ENCODE data around the gene TRMT112.

The TRMT112 gene

DNA sequence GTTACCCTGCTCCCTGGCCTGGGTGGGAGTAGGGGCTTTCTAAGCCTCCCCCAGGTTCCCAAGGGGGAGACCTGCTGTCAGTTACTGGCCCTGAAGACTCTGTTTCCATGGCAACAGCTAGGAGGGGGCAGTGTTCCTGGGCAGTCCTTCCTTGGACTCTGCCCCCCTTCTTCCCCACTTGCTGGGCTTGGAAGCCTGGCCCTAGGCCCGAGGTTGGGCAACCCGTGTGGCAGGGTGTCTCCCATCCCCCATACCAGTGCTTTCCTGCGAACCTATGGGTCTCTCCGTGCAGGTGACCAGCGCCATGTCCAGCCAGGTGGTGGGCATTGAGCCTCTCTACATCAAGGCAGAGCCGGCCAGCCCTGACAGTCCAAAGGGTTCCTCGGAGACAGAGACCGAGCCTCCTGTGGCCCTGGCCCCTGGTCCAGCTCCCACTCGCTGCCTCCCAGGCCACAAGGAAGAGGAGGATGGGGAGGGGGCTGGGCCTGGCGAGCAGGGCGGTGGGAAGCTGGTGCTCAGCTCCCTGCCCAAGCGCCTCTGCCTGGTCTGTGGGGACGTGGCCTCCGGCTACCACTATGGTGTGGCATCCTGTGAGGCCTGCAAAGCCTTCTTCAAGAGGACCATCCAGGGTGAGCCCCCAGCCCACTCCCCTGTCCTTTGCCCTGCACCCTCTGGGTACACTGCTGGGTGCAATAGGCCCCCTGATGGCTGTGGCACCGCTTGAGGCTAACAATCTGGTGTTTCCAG lies 10.3 kb downstream of the TRMT112 start:
- ATAC-seq (ENCODE audit: low read depth) (no peak), DNase-seq (ENCODE audit: low spot score) (peak; percentile 66)
- TF ChIP-seq, protein P1, sequence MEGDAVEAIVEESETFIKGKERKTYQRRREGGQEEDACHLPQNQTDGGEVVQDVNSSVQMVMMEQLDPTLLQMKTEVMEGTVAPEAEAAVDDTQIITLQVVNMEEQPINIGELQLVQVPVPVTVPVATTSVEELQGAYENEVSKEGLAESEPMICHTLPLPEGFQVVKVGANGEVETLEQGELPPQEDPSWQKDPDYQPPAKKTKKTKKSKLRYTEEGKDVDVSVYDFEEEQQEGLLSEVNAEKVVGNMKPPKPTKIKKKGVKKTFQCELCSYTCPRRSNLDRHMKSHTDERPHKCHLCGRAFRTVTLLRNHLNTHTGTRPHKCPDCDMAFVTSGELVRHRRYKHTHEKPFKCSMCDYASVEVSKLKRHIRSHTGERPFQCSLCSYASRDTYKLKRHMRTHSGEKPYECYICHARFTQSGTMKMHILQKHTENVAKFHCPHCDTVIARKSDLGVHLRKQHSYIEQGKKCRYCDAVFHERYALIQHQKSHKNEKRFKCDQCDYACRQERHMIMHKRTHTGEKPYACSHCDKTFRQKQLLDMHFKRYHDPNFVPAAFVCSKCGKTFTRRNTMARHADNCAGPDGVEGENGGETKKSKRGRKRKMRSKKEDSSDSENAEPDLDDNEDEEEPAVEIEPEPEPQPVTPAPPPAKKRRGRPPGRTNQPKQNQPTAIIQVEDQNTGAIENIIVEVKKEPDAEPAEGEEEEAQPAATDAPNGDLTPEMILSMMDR (IDR thresholded peaks at IDR 0.05; ENCODE audit: poor library complexity, severe bottlenecking) = no peak
- Histone ChIP-seq H3K36me3 (ENCODE audit: low read depth) (peaks cover 10% of the 10 kb centered on the region; the same call in 1 of the 2 replicates), H3K4me1 (ENCODE audit: insufficient read depth, poor library complexity, severe bottlenecking) (peaks cover 8% of the 10 kb centered on the region), H3K9me3 (ENCODE audit: severe bottlenecking) (no peaks in the 10 kb centered on the region), H3K4me3 (ENCODE audit: severe bottlenecking) (peak overlapping the region; percentile 61), H3K27me3 (ENCODE audit: insufficient read depth, poor library complexity, severe bottlenecking) (no peaks in the 10 kb centered on the region), H3K27ac (ENCODE audit: poor library complexity, severe bottlenecking) (peak overlapping the region; percentile 86)

DNA sequence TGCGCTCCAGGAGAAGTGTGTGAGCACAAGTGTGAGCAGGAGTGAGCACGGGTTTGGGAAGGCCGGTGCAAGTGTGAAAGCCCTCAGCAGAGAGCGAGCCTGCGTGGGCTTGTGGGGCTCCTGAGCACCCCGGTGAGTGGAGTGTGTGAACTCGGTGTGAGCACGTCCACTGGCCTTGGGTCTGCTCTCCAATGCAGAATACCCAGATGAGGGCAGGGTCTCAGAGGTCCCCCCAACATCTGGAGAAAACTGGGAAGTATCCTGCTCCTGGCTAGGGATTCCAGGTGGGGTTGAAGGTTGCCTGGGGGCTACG lies 10.8 kb downstream of the TRMT112 start:
- peak overlapping the region; percentile 86 for H3K27ac ChIP-seq (ENCODE audit: poor library complexity, severe bottlenecking)
- ATAC-seq (ENCODE audit: low read depth) (no peak), DNase-seq (ENCODE audit: low spot score) (no peak)
- no peaks in the 10 kb centered on the region for H3K27me3 ChIP-seq (ENCODE audit: insufficient read depth, poor library complexity, severe bottlenecking)
- H3K9me3 ChIP-seq (ENCODE audit: severe bottlenecking) = no peaks in the 10 kb centered on the region
- TF ChIP-seq, protein P1 (IDR thresholded peaks at IDR 0.05; ENCODE audit: poor library complexity, severe bottlenecking) = no peak
- peaks cover 8% of the 10 kb centered on the region for H3K4me1 ChIP-seq (ENCODE audit: insufficient read depth, poor library complexity, severe bottlenecking)
- peak overlapping the region; percentile 61 for H3K4me3 ChIP-seq (ENCODE audit: severe bottlenecking)
- peaks cover 10% of the 10 kb centered on the region; the same call in 1 of the 2 replicates for H3K36me3 ChIP-seq (ENCODE audit: low read depth)

DNA sequence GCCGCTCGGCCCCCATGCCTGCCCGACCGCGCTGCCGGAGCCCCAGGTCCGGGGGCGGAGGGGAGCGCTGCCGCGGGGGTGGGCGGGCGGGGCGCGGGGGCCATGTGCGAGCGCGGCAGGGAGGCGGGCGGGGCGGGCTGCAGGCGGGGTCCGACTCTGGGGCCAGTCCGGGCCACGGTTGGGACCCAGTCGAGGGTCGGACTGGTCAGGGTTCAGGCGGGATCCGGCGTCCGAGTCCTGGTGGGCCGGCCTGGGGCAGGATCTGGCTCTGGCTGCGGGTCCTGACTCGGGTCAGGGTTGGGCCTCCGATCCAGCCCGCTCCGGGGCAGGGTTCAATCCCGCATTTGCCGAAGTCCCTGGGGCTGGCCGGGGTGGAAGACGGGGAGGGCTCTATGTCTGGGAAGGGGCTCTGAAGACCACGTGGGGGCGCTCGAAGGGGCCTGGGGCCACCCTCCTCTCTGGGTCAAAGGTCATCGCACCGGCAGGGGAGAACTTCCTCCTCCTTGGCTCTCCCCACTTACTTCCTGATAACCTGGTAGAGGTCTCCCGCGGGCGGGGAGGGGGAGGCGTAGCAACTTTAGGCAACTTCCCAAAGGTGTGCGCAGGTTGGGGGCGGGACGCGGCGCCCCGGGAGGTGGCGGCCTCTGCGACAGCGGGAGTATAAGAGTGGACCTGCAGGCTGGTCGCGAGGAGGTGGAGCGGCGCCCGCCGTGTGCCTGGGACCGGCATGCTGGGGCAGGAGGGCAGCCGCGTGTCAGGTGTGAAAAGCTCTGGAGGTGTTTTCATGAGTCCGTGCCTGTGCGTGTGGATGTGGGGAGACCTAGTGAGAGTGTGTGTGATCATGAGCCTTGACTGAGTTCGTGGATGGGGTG lies 11.4 kb downstream of the TRMT112 start:
- H3K27ac ChIP-seq (ENCODE audit: poor library complexity, severe bottlenecking) = peak overlapping the region; percentile 86
- ATAC-seq (ENCODE audit: low read depth) (peak; percentile 13), DNase-seq (ENCODE audit: low spot score) (peak; percentile 76)
- H3K9me3 ChIP-seq (ENCODE audit: severe bottlenecking) = no peaks in the 10 kb centered on the region
- peaks cover under 1% of the 10 kb centered on the region for H3K27me3 ChIP-seq (ENCODE audit: insufficient read depth, poor library complexity, severe bottlenecking)
- peaks cover 10% of the 10 kb centered on the region; the same call in 1 of the 2 replicates for H3K36me3 ChIP-seq (ENCODE audit: low read depth)
- H3K4me1 ChIP-seq (ENCODE audit: insufficient read depth, poor library complexity, severe bottlenecking) = peaks cover 6% of the 10 kb centered on the region
- peak overlapping the region; percentile 61 for H3K4me3 ChIP-seq (ENCODE audit: severe bottlenecking)
- TF ChIP-seq, protein P1 (IDR thresholded peaks at IDR 0.05; ENCODE audit: poor library complexity, severe bottlenecking) = peak; percentile 60

DNA sequence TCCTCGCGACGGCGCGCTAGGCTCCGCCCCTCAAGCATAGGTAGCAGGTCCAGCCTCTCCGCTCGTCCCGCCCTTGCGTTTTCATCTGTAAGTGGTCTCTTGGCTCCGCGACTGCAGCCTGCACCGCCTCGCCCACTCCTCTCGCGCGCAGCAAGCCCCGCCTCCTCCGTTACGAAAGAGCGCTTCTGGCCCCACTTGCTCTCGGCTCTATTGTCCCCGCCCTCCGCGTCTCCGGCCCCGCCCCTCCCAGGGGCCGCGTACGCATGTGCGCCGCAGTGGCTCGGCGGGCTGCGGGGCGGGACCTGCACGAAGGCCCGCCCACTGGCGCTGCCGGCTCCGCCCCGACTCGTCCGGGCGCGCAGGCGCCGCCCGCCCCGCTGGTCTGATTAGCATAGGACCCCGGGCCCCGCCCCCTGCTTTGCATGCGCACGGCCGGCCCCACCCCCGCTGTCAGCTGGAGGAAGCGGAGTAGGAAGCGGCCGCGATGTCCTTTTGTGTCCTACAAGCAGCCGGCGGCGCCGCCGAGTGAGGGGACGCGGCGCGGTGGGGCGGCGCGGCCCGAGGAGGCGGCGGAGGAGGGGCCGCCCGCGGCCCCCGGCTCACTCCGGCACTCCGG lies 12.2 kb downstream of the TRMT112 start, which contains the start of gene ESRRA:
Gene ESRRA, plus strand, starts transcription at position 450 of the 616 bp plus-strand sequence. CDS start 1,656 bp downstream, outside the sequence.
- TF ChIP-seq, protein P1 (IDR thresholded peaks at IDR 0.05; ENCODE audit: poor library complexity, severe bottlenecking) = no peak
- H3K4me3 ChIP-seq (ENCODE audit: severe bottlenecking) = peak within 1 kb of the TSS; percentile 61
- no peaks in the 10 kb centered on the region for H3K9me3 ChIP-seq (ENCODE audit: severe bottlenecking)
- ATAC-seq (ENCODE audit: low read depth) (peak; percentile 74), DNase-seq (ENCODE audit: low spot score) (peak; percentile 99)
- peak within 1 kb of the TSS; percentile 86 for H3K27ac ChIP-seq (ENCODE audit: poor library complexity, severe bottlenecking)
- H3K4me1 ChIP-seq (ENCODE audit: insufficient read depth, poor library complexity, severe bottlenecking) = no peaks in the 10 kb centered on the region
- H3K27me3 ChIP-seq (ENCODE audit: insufficient read depth, poor library complexity, severe bottlenecking) = peaks cover 8% of the 10 kb centered on the region
- H3K36me3 ChIP-seq (ENCODE audit: low read depth) = peaks cover 10% of the 10 kb centered on the region; the same call in 1 of the 2 replicates
